ENCODE results near the gene TNPO3.
A peak's percentile ranks its signal among the peaks of the same experiment; 100 is the strongest.

TNPO3 gene

DNA sequence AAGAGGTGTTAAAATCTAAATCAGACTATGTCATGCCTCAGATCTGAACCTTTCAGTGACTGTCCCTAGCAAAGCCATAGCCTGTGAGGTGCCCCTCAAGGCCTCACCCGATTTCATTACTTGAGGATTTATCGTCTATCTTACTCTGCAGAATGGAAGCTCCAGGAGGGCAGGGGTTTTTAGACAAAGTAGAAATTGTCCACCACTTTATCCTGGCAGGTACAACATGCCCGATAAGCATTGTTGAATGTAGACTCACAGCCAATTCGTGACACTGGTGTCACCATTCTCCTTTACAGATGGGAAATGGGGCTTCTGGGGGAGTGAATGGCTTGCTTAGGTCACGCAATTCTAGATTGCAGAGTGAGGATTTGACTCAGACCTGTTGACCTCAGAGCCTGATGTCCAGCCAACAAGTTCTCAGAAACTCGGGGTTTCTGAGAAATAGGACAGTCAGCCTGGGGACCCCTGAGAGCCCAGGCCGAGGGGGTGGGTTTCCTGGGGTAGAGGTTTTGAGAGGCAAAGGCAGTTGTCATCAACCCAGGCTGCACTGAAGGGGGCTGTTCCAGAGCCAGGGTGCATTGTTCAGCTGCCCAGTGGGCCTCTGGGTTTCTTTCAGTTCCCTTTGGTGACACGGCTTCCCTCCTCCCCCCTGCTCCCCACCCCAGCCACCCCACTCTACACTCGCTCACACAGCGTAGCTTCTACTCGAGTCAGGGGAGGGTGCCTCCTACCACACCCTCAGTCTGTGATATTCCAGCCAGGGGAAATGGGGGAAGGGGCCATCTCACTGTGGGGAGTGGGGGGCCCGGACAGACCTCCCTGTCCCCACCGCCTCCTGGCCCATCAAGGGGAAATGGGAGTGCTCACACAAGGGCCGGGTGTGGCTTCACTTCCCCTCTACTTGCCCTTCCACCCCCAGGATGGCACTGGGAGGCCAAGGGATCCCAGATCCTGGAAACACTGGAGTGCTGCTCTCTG is 120.3 kb downstream of the TNPO3 start:
- H3K27ac Mint-ChIP-seq: peak overlapping the region; percentile 48

DNA sequence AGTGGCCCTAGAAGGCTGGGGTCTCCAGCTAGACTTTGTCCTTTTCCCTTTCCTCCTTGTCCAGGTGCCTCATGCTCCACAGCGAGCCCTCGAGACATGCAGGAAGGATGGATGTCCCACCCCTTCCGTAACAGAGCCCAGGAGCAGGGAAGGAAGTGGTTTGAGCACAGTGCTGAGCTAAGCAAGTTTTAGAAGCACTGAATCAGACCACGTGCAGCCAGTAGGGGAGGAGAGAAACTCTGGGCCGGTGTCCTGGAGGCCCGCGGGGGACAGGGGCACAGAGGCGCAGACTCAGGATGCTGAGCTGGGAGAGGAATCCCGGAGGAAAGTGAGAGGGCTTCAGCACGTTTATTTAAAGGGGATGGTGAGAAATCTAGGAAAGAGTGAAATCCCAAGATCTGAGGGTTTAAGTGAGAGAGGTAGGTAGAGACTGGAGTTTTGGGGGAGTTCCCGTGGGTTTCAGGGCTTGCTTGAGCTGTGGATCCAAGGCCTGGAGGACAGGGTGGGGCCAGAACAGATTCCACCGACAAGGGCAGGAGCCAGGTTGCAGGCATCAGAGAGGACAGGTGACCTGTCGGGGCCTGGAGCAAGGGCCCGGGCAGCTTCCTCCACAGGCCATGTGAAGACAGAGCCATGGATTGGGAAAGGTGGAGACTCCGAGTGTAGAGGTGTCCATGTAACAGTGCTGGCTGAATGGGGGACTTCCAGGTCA is 121.6 kb downstream of the TNPO3 start:
- DNase-seq (ENCODE audit: low spot score in 2 of 2): no peak
- Mint-ChIP-seq H3K4me3 (peak overlapping the region; percentile 63), H3K4me1 (peaks cover 25% of the 10 kb centered on the region), H3K9me3 (no peaks in the 10 kb centered on the region), H3K27ac (peak overlapping the region; percentile 92), H3K36me3 (peaks cover 8% of the 10 kb centered on the region)
- ATAC-seq: peak; percentile 76

More for the DNA sequence above, 120.3 kb downstream of the TNPO3 start:
- Mint-ChIP-seq H3K4me3 (no peak overlapping the region), H3K36me3 (peaks cover 11% of the 10 kb centered on the region), H3K4me1 (peaks cover 32% of the 10 kb centered on the region), H3K9me3 (no peaks in the 10 kb centered on the region)
- DNase-seq (ENCODE audit: low spot score in 2 of 2) (no peak), ATAC-seq (no peak)

DNA sequence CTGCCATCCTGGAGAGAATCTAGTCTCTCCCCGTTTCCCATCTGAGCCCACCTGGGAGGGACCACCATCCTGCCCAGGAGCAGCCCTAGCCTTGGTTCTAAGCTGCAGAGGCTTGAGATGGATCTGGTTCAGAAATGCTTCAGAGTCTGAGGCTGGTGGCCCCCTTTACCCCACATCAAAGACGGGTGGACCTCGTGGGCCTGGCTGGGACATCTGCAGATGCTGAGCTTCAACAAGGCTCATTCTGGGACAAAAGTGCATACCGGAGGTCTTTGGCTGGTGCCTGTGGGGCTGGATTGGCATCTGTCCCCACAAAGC is 122.1 kb downstream of the TNPO3 start:
- Mint-ChIP-seq H3K9me3 (no peaks in the 10 kb centered on the region), H3K27ac (peak overlapping the region; percentile 92), H3K36me3 (peaks cover 5% of the 10 kb centered on the region), H3K4me1 (peaks cover 24% of the 10 kb centered on the region), H3K4me3 (peak overlapping the region; percentile 63)
- DNase-seq (ENCODE audit: low spot score in 2 of 2) (no peak), ATAC-seq (no peak)

- H3K27ac Mint-ChIP-seq: peak overlapping the region; percentile 92
- DNase-seq (ENCODE audit: low spot score in 2 of 2): no peak
- no peak for ATAC-seq
Measured at GRCh38 chr7:128931965-128932861, 122.7 kb downstream of the TNPO3 start.

DNA sequence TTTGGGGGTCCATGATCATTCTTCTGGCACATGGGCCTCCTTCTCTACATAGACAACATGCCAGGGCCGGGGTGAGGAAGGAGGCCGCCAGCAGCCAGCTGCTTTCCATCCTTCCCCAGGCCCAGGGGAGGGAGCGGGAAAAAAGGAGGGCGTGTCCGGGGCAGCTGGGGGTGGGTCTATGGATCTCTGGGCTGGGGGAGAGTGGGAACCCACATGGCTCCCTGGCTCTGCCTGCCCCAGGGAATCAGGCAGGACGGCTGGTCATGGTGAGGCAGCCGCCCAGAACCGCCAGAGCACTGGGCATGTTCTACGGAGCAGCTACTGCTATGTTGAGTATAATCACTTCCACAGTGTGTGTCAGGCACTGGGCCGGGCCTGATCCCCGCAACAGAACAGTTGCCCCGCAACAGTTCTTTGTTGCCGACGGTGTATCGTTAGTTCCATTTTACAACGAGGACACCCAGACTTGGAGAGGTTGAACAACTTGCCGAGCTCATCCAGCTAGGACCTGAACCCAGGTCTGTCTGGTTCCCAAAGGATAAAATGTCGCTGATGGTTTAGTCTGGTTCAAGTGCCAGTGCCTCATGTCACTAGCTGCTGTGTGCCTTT is 123.6 kb downstream of the TNPO3 start:
- Mint-ChIP-seq H3K36me3 (no peaks in the 10 kb centered on the region), H3K4me1 (peaks cover 16% of the 10 kb centered on the region), H3K9me3 (no peaks in the 10 kb centered on the region), H3K27ac (no peak overlapping the region), H3K4me3 (no peak overlapping the region)
- DNase-seq (ENCODE audit: low spot score in 2 of 2) (no peak), ATAC-seq (no peak)

More at GRCh38 chr7:128931965-128932861, 122.7 kb downstream of the TNPO3 start:
- Mint-ChIP-seq H3K4me3 (no peak overlapping the region), H3K36me3 (peaks cover 5% of the 10 kb centered on the region), H3K9me3 (no peaks in the 10 kb centered on the region), H3K4me1 (peaks cover 21% of the 10 kb centered on the region)

DNA sequence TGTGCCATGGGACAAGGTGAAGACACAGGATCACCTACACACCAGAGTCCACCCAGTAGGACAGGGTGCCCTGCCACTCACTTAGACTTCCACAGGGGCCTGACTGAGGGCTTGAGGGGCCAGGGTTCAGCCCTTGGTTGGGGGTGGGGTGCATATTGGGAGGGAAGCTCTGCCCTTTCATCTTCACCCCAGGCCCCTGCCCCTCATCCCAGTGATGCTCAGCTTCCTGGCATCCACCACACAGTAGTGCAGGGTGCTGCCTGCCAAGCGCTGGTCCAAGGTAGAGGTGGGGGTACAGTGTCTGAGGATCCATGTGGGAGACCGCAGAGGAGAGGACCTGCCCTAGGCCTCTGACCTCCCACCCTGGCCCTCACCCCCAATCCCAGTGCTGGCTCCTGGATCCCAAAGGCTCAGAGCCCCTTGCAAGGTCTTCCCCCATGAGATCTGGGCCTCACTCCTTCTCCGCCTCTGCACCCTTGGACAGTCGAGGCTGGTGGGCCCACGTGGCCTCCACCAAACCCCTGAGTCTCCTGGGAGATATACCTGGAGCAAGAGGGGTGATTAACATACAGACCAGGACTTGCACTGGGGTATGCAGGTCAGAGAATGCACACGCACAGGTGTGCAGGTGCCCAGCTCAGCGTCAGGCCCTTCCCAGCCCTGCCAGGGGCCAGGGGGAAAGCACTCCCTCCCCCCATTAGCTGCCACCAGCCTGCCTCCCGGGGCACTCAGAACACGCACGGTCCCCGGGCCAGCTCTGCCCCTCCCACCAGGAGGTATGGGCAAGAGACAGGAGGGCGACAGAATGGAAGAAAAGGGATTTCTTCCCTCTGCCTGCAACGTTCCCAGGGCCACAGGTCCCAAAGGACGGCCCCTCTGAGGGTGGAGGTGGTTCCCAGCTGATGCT is 125.8 kb downstream of the TNPO3 start:
- ATAC-seq (no peak), DNase-seq (ENCODE audit: low spot score in 2 of 2) (no peak)
- no peaks in the 10 kb centered on the region for H3K36me3 Mint-ChIP-seq
- H3K9me3 Mint-ChIP-seq: no peaks in the 10 kb centered on the region
- no peak overlapping the region for H3K27ac Mint-ChIP-seq
- H3K4me1 Mint-ChIP-seq: peaks cover 16% of the 10 kb centered on the region
- H3K4me3 Mint-ChIP-seq: no peak overlapping the region

DNA sequence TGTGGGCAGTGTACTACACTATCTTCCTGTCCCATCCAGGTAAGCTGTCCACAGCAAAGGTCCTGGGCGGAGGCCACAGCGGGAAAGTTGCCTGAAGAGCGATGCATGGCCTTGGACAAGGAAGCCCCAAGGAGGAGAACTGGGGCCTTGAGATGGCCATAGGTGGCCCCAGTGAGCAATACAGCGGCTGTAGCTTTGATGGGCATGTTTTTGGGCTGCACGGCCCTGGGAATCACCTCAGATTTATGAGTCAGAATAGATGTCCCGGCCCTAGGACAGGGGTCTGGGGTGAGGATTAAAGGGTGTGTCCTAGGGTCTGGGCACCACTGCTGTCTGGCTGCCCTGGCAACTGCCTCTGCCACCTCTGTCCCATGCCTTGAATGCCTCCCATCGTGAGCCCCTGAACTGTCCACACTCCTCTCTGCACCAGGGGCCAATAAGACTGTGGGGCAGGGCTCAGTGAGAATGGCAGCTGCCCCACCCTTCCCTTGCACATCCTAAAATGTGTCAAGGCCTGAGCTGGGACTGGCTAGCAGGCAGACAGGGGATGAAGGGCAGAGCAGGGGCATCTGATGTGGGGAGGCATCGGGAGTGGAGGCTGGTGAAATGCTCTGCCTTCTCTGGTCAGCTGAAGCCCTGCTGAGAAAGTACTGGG is 126.6 kb downstream of the TNPO3 start:
- DNase-seq (ENCODE audit: low spot score in 2 of 2) (no peak), ATAC-seq (no peak)
- Mint-ChIP-seq H3K36me3 (no peaks in the 10 kb centered on the region), H3K9me3 (no peaks in the 10 kb centered on the region), H3K27ac (no peak overlapping the region), H3K4me1 (peaks cover 11% of the 10 kb centered on the region), H3K4me3 (no peak overlapping the region)

GRCh38 chr7:128924707-128925588 is 130.0 kb downstream of the TNPO3 start:
- Mint-ChIP-seq H3K4me3 (no peak overlapping the region), H3K27ac (no peak overlapping the region), H3K36me3 (no peaks in the 10 kb centered on the region), H3K4me1 (no peaks in the 10 kb centered on the region), H3K9me3 (no peaks in the 10 kb centered on the region)
- no peak for DNase-seq (ENCODE audit: low spot score in 2 of 2)
- no peak for ATAC-seq

- DNase-seq (ENCODE audit: low spot score in 2 of 2): no peak
- Mint-ChIP-seq H3K4me3 (no peak overlapping the region), H3K27ac (no peak overlapping the region), H3K4me1 (no peaks in the 10 kb centered on the region), H3K36me3 (no peaks in the 10 kb centered on the region), H3K9me3 (no peaks in the 10 kb centered on the region)
- ATAC-seq: no peak
Measured at GRCh38 chr7:128923411-128923800, 131.5 kb downstream of the TNPO3 start.

DNA sequence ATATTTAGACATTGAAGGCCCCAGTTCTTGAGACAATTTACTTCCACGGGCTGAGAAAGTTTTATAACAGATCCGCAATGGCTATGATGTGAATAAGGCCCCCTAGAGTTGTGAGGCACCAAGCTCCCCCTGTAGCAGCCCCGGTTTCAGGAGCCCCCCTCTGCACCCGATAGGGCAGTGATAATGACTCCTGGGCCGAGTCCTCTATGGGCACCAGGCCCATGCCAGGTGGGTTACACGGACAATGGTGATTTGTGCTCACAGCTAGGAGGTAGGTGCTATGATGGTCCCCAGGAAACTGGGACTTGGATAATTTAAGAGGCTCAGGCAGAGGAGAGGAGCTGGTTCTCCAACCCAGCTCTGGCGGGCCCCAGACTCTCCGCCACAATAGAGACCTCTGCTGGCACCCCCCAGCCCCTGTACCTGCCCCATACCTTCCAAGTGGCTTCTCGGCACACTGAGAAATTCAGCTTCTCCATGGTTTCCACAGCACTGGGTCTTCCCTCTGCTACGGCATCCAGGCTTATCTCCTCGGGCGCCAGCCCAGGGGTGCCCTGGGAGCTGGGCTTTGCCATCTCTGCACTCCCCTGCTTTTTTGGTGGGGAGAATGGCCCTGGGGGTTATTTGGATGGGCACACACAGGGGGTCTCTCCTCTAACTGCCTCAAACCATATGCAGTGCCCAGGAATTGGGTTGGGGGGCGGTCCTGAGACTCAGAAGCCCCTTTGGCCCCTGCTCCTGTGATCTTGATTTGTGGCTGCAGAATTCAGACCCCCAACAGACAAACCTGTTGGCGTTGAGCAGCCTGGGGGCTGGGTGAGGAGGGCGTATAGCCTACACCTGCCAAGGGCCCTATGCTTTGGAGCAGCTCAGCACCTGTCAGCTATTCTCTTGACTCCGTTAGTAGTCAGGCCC is 132.2 kb downstream of the TNPO3 start:
- no peaks in the 10 kb centered on the region for H3K4me1 Mint-ChIP-seq
- H3K27ac Mint-ChIP-seq: peak overlapping the region; percentile 27
- ATAC-seq (peak; percentile 21), DNase-seq (ENCODE audit: low spot score in 2 of 2) (no peak)
- no peaks in the 10 kb centered on the region for H3K9me3 Mint-ChIP-seq
- no peaks in the 10 kb centered on the region for H3K36me3 Mint-ChIP-seq
- no peak overlapping the region for H3K4me3 Mint-ChIP-seq

DNA sequence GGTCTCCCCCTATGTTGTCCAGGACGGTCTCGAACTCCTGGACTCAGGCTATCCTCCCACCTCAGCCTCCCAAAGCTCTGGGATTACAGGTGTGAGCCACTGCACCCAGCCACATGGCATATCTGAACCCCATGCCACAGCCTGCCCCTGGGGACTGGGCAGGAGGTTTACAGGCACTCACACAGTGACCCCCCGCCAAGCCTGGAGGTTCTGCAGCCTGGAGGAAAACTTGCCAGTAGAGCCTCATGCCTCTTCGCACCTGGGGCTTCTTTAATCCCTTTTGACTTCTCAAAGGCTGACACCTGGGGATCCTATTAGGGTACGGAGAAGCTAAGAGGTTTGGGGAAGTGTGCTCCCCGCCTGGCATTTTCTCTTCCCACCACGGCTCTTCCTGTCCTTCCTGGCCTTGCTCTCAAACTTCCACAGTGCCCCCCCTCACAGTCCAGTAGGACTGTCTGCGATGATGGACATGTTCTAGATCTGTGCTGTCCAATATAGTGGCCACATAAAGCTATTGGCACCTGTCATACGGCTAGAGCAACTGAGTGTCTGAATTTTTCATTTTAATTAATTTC is 133.0 kb downstream of the TNPO3 start:
- ATAC-seq: no peak
- no peak overlapping the region for H3K4me3 Mint-ChIP-seq
- H3K36me3 Mint-ChIP-seq: no peaks in the 10 kb centered on the region
- no peaks in the 10 kb centered on the region for H3K4me1 Mint-ChIP-seq
- H3K9me3 Mint-ChIP-seq: no peaks in the 10 kb centered on the region
- H3K27ac Mint-ChIP-seq: peak overlapping the region; percentile 27
- no peak for DNase-seq (ENCODE audit: low spot score in 2 of 2)
